Measurements from ENCODE around the gene CCDC183. TPM values are rescaled to one million over a fixed set of nuclear protein-coding genes. Genes with fewer than 3 reads are reported as not detected.
"Not testable (repeated sequence)": the region's sequence is repeated elsewhere in the genome, so short reads cannot be mapped to it uniquely, and the experiment has no call there.

The CCDC183 gene
- total RNA-seq, 4 donors from 2014 or later = 25.2 to 161 (median 63.5) TPM

- H3K4me3 ChIP-seq = no peak overlapping the region
Observed at GRCh38 chr9:136832581-136832980, 36.4 kb downstream of the CCDC183 start.

GRCh38 chr9:136833381-136834048, 37.4 kb downstream of the CCDC183 start:
- intact Hi-C loops (cut with DNase I; ENCODE audit: low total_unique reads); in situ Hi-C loops (cut with MboI; ENCODE audit: low pct_ligation_motif_present in 1 of 4, low pct_unique_long_range_greater_than_20kb in 1 of 4, low sequenced_read_pairs in 3 of 4); H3K9me3 ChIP-seq; H3K4me3 ChIP-seq; H3K27me3 ChIP-seq; DNase-seq; H3K4me1 ChIP-seq; H3K27ac ChIP-seq: not testable (repeated sequence)
- 87% methylated on average over 16 of the region's 16 CpGs; no CpG with 5 or more reads in 1 of the 2 donors for WGBS, 2 donors (ENCODE audit: low coverage in 1 of 2)
- peaks cover 0 to 16% (median 6%) of the 10 kb centered on the region in 4 donors for H3K36me3 ChIP-seq

More at GRCh38 chr9:136832581-136832980, 36.4 kb downstream of the CCDC183 start:
- in situ Hi-C loops (cut with MboI; ENCODE audit: low pct_ligation_motif_present in 1 of 4, low pct_unique_long_range_greater_than_20kb in 1 of 4, low sequenced_read_pairs in 3 of 4) (no loop called here), intact Hi-C loops (cut with DNase I; ENCODE audit: low total_unique reads) (no loop called here)
- no peak overlapping the region for H3K27ac ChIP-seq
- H3K36me3 ChIP-seq = peaks cover 0 to 16% (median 8%) of the 10 kb centered on the region in 4 donors
- DNase-seq = no peak
- 89% methylated on average over 9 of the region's 9 CpGs; no CpG with 5 or more reads in 1 of the 2 donors for WGBS, 2 donors (ENCODE audit: low coverage in 1 of 2)
- no peaks in the 10 kb centered on the region for H3K4me1 ChIP-seq
- no peak for TF ChIP-seq EP300 (IDR thresholded peaks at IDR 0.05; ENCODE audit: low read depth)
- no peak for TF ChIP-seq POLR2AphosphoS5 (IDR thresholded peaks at IDR 0.05)
- TF ChIP-seq, protein P1, sequence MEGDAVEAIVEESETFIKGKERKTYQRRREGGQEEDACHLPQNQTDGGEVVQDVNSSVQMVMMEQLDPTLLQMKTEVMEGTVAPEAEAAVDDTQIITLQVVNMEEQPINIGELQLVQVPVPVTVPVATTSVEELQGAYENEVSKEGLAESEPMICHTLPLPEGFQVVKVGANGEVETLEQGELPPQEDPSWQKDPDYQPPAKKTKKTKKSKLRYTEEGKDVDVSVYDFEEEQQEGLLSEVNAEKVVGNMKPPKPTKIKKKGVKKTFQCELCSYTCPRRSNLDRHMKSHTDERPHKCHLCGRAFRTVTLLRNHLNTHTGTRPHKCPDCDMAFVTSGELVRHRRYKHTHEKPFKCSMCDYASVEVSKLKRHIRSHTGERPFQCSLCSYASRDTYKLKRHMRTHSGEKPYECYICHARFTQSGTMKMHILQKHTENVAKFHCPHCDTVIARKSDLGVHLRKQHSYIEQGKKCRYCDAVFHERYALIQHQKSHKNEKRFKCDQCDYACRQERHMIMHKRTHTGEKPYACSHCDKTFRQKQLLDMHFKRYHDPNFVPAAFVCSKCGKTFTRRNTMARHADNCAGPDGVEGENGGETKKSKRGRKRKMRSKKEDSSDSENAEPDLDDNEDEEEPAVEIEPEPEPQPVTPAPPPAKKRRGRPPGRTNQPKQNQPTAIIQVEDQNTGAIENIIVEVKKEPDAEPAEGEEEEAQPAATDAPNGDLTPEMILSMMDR (IDR thresholded peaks at IDR 0.05) = no peak
- no peak for TF ChIP-seq POLR2A (IDR thresholded peaks at IDR 0.05)
- no peaks in the 10 kb centered on the region for H3K9me3 ChIP-seq
- H3K27me3 ChIP-seq = no peaks in the 10 kb centered on the region

GRCh38 chr9:136835162-136835931, 39.2 kb downstream of the CCDC183 start:
- Histone ChIP-seq H3K4me1 (peaks cover 0 to 12% (median 9%) of the 10 kb centered on the region in 4 donors), H3K27ac (no peak overlapping the region), H3K4me3 (no peak overlapping the region), H3K27me3 (no peaks in the 10 kb centered on the region), H3K36me3 (peaks cover 0 to 14% (median 2%) of the 10 kb centered on the region in 4 donors), H3K9me3 (no peaks in the 10 kb centered on the region)
- no peak for DNase-seq
- 95 to 100% methylated on average over 1 to 27 of the region's 36 CpGs for WGBS, 2 donors (ENCODE audit: low coverage in 1 of 2)
- intact Hi-C loops (cut with DNase I; ENCODE audit: low total_unique reads) (no loop called here), in situ Hi-C loops (cut with MboI; ENCODE audit: low pct_ligation_motif_present in 1 of 4, low pct_unique_long_range_greater_than_20kb in 1 of 4, low sequenced_read_pairs in 3 of 4) (no loop called here)
- TF ChIP-seq EP300 (IDR thresholded peaks at IDR 0.05; ENCODE audit: low read depth) (no peak), POLR2A (IDR thresholded peaks at IDR 0.05) (no peak), POLR2AphosphoS5 (IDR thresholded peaks at IDR 0.05) (no peak)
- TF ChIP-seq, protein P1 (IDR thresholded peaks at IDR 0.05) = no peak

GRCh38 chr9:136835932-136836904, 40.1 kb downstream of the CCDC183 start:
- H3K4me3 ChIP-seq = no peak overlapping the region
- H3K27me3 ChIP-seq = no peaks in the 10 kb centered on the region
- in situ Hi-C loops (cut with MboI; ENCODE audit: low pct_ligation_motif_present in 1 of 4, low pct_unique_long_range_greater_than_20kb in 1 of 4, low sequenced_read_pairs in 3 of 4) (no loop called here), intact Hi-C loops (cut with DNase I; ENCODE audit: low total_unique reads) (no loop called here)
- no peaks in the 10 kb centered on the region for H3K9me3 ChIP-seq
- DNase-seq = no peak
- no peak overlapping the region for H3K27ac ChIP-seq
- TF ChIP-seq POLR2AphosphoS5 (IDR thresholded peaks at IDR 0.05) (no peak), POLR2A (IDR thresholded peaks at IDR 0.05) (no peak), EP300 (IDR thresholded peaks at IDR 0.05; ENCODE audit: low read depth) (no peak)
- TF ChIP-seq, protein P1 (IDR thresholded peaks at IDR 0.05) = no peak
- 80 to 93% methylated on average over 2 to 19 of the region's 21 CpGs for WGBS, 2 donors (ENCODE audit: low coverage in 1 of 2)
- H3K4me1 ChIP-seq = peaks cover 5 to 21% (median 17%) of the 10 kb centered on the region in 4 donors
- H3K36me3 ChIP-seq = peaks cover 0 to 7% (median 0%) of the 10 kb centered on the region in 4 donors
